SU-DHL-6 (cell line): ENCODE measurements around the gene ZBTB17.

Experiments used
- H2AFZ ChIP-seq: fragments of 200-600 bp; sonication (generic); 2 replicates; pipeline ENCODE4 v1.6.1; 2014; ENCODE audit warnings: low read depth, mild to moderate bottlenecking, moderate library complexity, mixed read lengths, antibody characterized with exemption, low read length; ENCODE audit not compliant: severe bottlenecking
- H3F3A ChIP-seq: fragments of 200-600 bp; shearing (Covaris generic); 2 replicates; pipeline ENCODE4 v1.6.0; 2016; ENCODE audit warnings: antibody characterized with exemption, mild to moderate bottlenecking; ENCODE audit not compliant: insufficient read depth
- H3K27ac ChIP-seq: fragments of 200-600 bp; sonication (generic); 2 replicates; pipeline ENCODE4 v1.5.1; 2016; ENCODE audit warnings: low read depth, mild to moderate bottlenecking, low read length, moderate library complexity, mixed read lengths
- H3K27me3 ChIP-seq: fragments of 200-600 bp; sonication (generic), shearing (Covaris generic); 2 replicates; pipeline ENCODE4 v1.6.0; 2014; ENCODE audit warnings: mild to moderate bottlenecking, low read length
- H3K36me3 ChIP-seq: fragments of 200-600 bp; sonication (generic); 2 replicates; pipeline ENCODE4 v1.6.1; 2014; ENCODE audit warnings: mild to moderate bottlenecking, low read length, mixed read lengths
- H3K4me2 ChIP-seq: fragments of 300-600, 200-600 bp; shearing (Covaris generic), sonication (generic); 2 replicates; pipeline ENCODE4 v1.6.0; 2014; ENCODE audit warnings: low read length, low read depth, mild to moderate bottlenecking; ENCODE audit not compliant: poor library complexity, severe bottlenecking
- H3K4me3 ChIP-seq: fragments of 200-600 bp; sonication (generic); 2 replicates; pipeline ENCODE4 v1.5.1; 2014; ENCODE audit warnings: antibody characterized with exemption, low read length, mild to moderate bottlenecking, mixed read lengths; ENCODE audit not compliant: insufficient read depth, poor library complexity, severe bottlenecking
- H3K79me2 ChIP-seq: fragments of 200-600 bp; sonication (generic); 2 replicates; pipeline ENCODE4 v1.6.1; 2014; ENCODE audit warnings: mild to moderate bottlenecking, low read length, moderate library complexity; ENCODE audit not compliant: insufficient read depth
- H3K9ac ChIP-seq: fragments of 200-600 bp; sonication (generic); 2 replicates; pipeline ENCODE4 v1.7.0; 2014; ENCODE audit warnings: mild to moderate bottlenecking, low read length
- H3K9me2 ChIP-seq: fragments of 200-600 bp; sonication (generic); replicated peaks from 2 replicates; pipeline ENCODE4 v1.6.1; 2014; ENCODE audit warnings: low read length; ENCODE audit not compliant: insufficient read depth
- H3K9me3 ChIP-seq: fragments of 200-600 bp; sonication (generic); 2 replicates; pipeline ENCODE4 v1.6.1; 2014; ENCODE audit warnings: low read length, mixed read lengths; ENCODE audit not compliant: insufficient read depth
- H4K20me1 ChIP-seq: fragments of 200-600 bp; sonication (generic); 2 replicates; pipeline ENCODE4 v1.6.1; 2014; ENCODE audit warnings: low read depth, mild to moderate bottlenecking, antibody characterized with exemption, low read length, moderate library complexity, mixed read lengths
- CTCF ChIP-seq: fragments of 200-600 bp; sonication (generic); IDR thresholded peaks from one replicate; pipeline ENCODE4 v1.5.1; 2017; ENCODE audit warnings: antibody characterized with exemption, mild to moderate bottlenecking, low read length, moderate library complexity; ENCODE audit not compliant: insufficient read depth, poor library complexity, severe bottlenecking
- EZH2phosphoT487 ChIP-seq: fragments of 200-600 bp; sonication (generic), shearing (Covaris generic); conservative IDR thresholded peaks from 2 replicates; pipeline ENCODE4 v1.6.1; 2018; ENCODE audit warnings: mild to moderate bottlenecking, antibody characterized with exemption, low read length, moderate library complexity, mixed read lengths

ZBTB17 gene

GRCh38 chr1:16012590-16013219, 36.8 kb upstream of the ZBTB17 start:
- Histone ChIP-seq H3K79me2 (no peaks in the 10 kb centered on the region), H4K20me1 (no peaks in the 10 kb centered on the region), H3K27ac (no peak overlapping the region), H3K36me3 (no peaks in the 10 kb centered on the region), H3K9me3 (no peaks in the 10 kb centered on the region), H3K4me3 (no peak overlapping the region), H3K27me3 (no peaks in the 10 kb centered on the region), H3K4me2 (no peak overlapping the region), H3K9ac (no peak overlapping the region), H3K9me2 (no peaks in the 10 kb centered on the region), H3F3A (no peaks in the 10 kb centered on the region), H2AFZ (no peak overlapping the region)
- TF ChIP-seq CTCF, result no peak
- no peak for TF ChIP-seq EZH2phosphoT487

GRCh38 chr1:16011936-16012589, 36.2 kb upstream of the ZBTB17 start:
- Histone ChIP-seq H3K9me3 (no peaks in the 10 kb centered on the region), H3K27me3 (no peaks in the 10 kb centered on the region), H3K79me2 (no peaks in the 10 kb centered on the region), H2AFZ (no peak overlapping the region), H4K20me1 (no peaks in the 10 kb centered on the region), H3F3A (no peaks in the 10 kb centered on the region), H3K4me2 (no peak overlapping the region), H3K9ac (no peak overlapping the region), H3K9me2 (no peaks in the 10 kb centered on the region), H3K36me3 (no peaks in the 10 kb centered on the region), H3K27ac (no peak overlapping the region), H3K4me3 (no peak overlapping the region)
- TF ChIP-seq EZH2phosphoT487 (no peak), CTCF (no peak)

GRCh38 chr1:16010837-16011236, 34.9 kb upstream of the ZBTB17 start:
- Histone ChIP-seq H3K4me3 (no peak overlapping the region), H3K27me3 (no peaks in the 10 kb centered on the region), H3K4me2 (no peak overlapping the region), H4K20me1 (no peaks in the 10 kb centered on the region), H3K27ac (no peak overlapping the region), H3K9me3 (no peaks in the 10 kb centered on the region), H2AFZ (no peak overlapping the region), H3K9me2 (no peaks in the 10 kb centered on the region), H3K9ac (no peak overlapping the region), H3K36me3 (no peaks in the 10 kb centered on the region), H3F3A (no peaks in the 10 kb centered on the region), H3K79me2 (no peaks in the 10 kb centered on the region)
- no peak for TF ChIP-seq EZH2phosphoT487

GRCh38 chr1:16009678-16010077, 33.8 kb upstream of the ZBTB17 start:
- Histone ChIP-seq H3K27ac (no peak overlapping the region), H3K79me2 (no peaks in the 10 kb centered on the region), H4K20me1 (no peaks in the 10 kb centered on the region), H3K9me3 (no peaks in the 10 kb centered on the region), H3K9me2 (no peaks in the 10 kb centered on the region), H3K36me3 (no peaks in the 10 kb centered on the region), H3F3A (no peaks in the 10 kb centered on the region), H3K4me3 (no peak overlapping the region), H3K4me2 (no peak overlapping the region), H3K27me3 (no peaks in the 10 kb centered on the region), H2AFZ (no peak overlapping the region), H3K9ac (no peak overlapping the region)
- TF ChIP-seq EZH2phosphoT487 (no peak), CTCF (no peak)
